A673 (cell line): ENCODE data around the gene SCAI.

Source experiments
- CTCF ChIP-seq: fragments of 300-800, 200-600 bp; sonication (generic); conservative IDR thresholded peaks from 2 replicates; pipeline ENCODE4 v1.5.1; 2017; ENCODE audit warnings: low read depth, mild to moderate bottlenecking, antibody characterized with exemption, low read length, moderate library complexity, mixed read lengths
- EZH2 ChIP-seq: fragments of 200-600 bp; sonication (generic); IDR thresholded peaks from 2 replicates; pipeline ENCODE4 v1.6.1; 2017; ENCODE audit warnings: borderline replicate concordance, low read depth, mild to moderate bottlenecking, mixed read lengths, antibody characterized with exemption, low read length; ENCODE audit not compliant: poor library complexity, severe bottlenecking

DNA sequence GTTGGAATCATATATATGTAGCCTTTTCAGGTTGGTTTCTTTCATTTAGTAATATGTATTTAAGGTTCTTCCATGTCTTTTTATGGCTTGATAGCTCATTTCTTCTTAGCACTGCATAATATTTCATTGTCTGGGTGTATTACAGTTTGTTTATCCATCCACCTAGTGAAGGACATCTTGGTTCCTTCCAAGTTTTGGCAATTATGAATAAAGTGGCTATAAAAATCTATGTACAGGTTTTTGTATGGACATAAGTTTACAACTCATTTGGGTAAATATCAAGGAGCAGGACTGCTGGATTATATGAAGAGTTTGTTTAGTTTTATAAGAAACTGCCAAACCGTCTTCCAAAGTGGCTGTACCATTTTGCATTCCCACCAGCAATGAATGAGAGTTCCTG lies 34.6 kb upstream of the SCAI start:
- TF ChIP-seq CTCF (no peak), EZH2 (no peak)
